ENCODE results near the gene SLC13A1. TPM values are rescaled to one million over a fixed set of nuclear protein-coding genes. Genes with fewer than 3 reads are reported as not detected.

The SLC13A1 gene
- total RNA-seq, 1 donor from 2014 or later = not detected

- H3K27ac Mint-ChIP-seq = no peak overlapping the region
- H3K36me3 Mint-ChIP-seq = no peaks in the 10 kb centered on the region
- DNase-seq (ENCODE audit: low spot score in 2 of 2, unreplicated experiment in 2 of 2) = no peak
- H3K4me3 Mint-ChIP-seq = no peak overlapping the region
- H3K4me1 Mint-ChIP-seq = peaks cover 1% of the 10 kb centered on the region
- H3K27me3 Mint-ChIP-seq (ENCODE audit: low read depth) = no peaks in the 10 kb centered on the region
- TF ChIP-seq, protein P1, sequence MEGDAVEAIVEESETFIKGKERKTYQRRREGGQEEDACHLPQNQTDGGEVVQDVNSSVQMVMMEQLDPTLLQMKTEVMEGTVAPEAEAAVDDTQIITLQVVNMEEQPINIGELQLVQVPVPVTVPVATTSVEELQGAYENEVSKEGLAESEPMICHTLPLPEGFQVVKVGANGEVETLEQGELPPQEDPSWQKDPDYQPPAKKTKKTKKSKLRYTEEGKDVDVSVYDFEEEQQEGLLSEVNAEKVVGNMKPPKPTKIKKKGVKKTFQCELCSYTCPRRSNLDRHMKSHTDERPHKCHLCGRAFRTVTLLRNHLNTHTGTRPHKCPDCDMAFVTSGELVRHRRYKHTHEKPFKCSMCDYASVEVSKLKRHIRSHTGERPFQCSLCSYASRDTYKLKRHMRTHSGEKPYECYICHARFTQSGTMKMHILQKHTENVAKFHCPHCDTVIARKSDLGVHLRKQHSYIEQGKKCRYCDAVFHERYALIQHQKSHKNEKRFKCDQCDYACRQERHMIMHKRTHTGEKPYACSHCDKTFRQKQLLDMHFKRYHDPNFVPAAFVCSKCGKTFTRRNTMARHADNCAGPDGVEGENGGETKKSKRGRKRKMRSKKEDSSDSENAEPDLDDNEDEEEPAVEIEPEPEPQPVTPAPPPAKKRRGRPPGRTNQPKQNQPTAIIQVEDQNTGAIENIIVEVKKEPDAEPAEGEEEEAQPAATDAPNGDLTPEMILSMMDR (IDR thresholded peaks at IDR 0.05; ENCODE audit: unreplicated experiment) = no peak
- no peaks in the 10 kb centered on the region for H3K9me3 Mint-ChIP-seq
Measured at GRCh38 chr7:123204206-123204835, 4.6 kb upstream of the SLC13A1 start.

GRCh38 chr7:123201901-123202300 lies 2.1 kb upstream of the SLC13A1 start:
- no peaks in the 10 kb centered on the region for H3K9me3 Mint-ChIP-seq
- H3K27ac Mint-ChIP-seq = no peak overlapping the region
- TF ChIP-seq, protein P1 (IDR thresholded peaks at IDR 0.05; ENCODE audit: unreplicated experiment) = no peak
- peaks cover 1% of the 10 kb centered on the region for H3K4me1 Mint-ChIP-seq
- H3K36me3 Mint-ChIP-seq = no peaks in the 10 kb centered on the region
- H3K27me3 Mint-ChIP-seq (ENCODE audit: low read depth) = no peaks in the 10 kb centered on the region
- no peak for DNase-seq (ENCODE audit: low spot score in 2 of 2, unreplicated experiment in 2 of 2)
- H3K4me3 Mint-ChIP-seq = no peak overlapping the region

DNA sequence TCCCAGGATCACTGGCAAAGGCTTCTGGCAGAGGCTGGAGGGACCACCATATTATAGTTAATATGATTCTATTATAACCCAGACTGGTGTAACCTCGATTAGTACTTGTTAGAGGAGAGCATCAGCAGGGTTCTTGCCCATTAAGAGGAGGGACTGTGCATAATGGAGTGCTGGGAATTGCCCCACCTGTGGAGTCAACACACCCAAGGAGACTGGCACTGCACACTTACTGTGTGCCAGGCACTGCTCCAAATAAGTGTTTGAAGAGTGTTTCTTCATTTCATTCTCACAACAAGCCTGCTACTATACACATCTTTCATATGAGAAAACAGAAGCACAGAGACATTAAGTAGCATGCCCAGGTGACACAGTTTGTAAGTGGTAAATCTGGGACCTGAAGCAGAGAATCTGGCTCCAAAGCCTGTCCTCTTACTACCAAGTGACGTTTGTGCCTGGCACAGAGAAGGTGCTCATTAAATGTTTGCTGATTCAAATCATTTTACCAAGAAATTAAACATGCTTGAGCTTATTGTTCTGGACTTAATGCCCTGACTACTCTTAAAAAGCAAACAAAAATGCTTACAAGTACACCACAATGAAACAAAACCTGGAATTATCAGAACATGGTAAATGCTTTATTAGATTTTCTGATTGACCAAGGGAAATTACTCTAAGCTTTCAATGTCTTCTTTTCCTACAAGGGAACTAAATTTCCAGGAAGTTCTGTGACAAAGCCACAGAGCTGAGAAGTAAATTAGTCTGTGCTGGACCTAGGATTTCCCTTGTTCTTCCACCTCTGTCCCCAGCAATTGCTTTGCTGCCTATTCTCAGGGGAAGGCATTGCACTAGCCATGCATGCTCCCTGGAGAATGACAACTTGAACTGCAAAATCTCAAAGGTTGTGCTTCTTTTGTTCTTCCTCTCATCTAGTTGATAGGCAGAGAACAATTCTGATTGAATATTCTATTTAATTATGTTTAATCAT lies 809 bp downstream of the SLC13A1 start:
- Mint-ChIP-seq H3K27ac (no peak overlapping the region), H3K4me3 (no peak overlapping the region), H3K27me3 (ENCODE audit: low read depth) (no peaks in the 10 kb centered on the region), H3K36me3 (no peaks in the 10 kb centered on the region), H3K9me3 (no peaks in the 10 kb centered on the region), H3K4me1 (no peaks in the 10 kb centered on the region)
- no peak for DNase-seq (ENCODE audit: low spot score in 2 of 2, unreplicated experiment in 2 of 2)
- TF ChIP-seq, protein P1 (IDR thresholded peaks at IDR 0.05; ENCODE audit: unreplicated experiment) = no peak

- H3K36me3 Mint-ChIP-seq = no peaks in the 10 kb centered on the region
- H3K27ac Mint-ChIP-seq = no peak overlapping the region
- no peaks in the 10 kb centered on the region for H3K4me1 Mint-ChIP-seq
- H3K4me3 Mint-ChIP-seq = no peak overlapping the region
- no peaks in the 10 kb centered on the region for H3K27me3 Mint-ChIP-seq (ENCODE audit: low read depth)
- TF ChIP-seq, protein P1 (IDR thresholded peaks at IDR 0.05; ENCODE audit: unreplicated experiment) = no peak
- H3K9me3 Mint-ChIP-seq = no peaks in the 10 kb centered on the region
- DNase-seq (ENCODE audit: low spot score in 2 of 2, unreplicated experiment in 2 of 2) = no peak
Measured at GRCh38 chr7:123198111-123198510, 1.7 kb downstream of the SLC13A1 start.

DNA sequence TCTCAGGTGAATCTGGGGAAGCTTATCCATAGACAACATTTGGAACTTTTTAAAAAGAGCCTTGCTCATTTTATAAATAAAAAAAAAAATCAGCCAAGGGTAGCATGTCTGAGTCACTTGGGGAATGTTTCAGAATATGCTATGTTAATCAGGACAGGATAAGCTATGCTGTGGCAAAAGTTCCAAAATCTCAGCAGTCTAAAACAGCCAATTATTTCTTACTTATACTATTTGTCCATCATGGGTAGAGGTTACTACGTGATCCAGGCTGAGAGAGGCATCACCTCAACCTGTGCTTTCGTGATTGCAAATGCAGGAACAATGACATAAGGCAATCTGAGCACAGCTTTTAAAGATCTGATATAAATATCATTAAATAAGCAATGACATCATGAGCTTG lies 6.5 kb downstream of the SLC13A1 start:
- TF ChIP-seq, protein P1 (IDR thresholded peaks at IDR 0.05; ENCODE audit: unreplicated experiment) = no peak
- no peaks in the 10 kb centered on the region for H3K4me1 Mint-ChIP-seq
- H3K9me3 Mint-ChIP-seq = no peaks in the 10 kb centered on the region
- H3K4me3 Mint-ChIP-seq = no peak overlapping the region
- H3K36me3 Mint-ChIP-seq = no peaks in the 10 kb centered on the region
- no peak overlapping the region for H3K27ac Mint-ChIP-seq
- H3K27me3 Mint-ChIP-seq (ENCODE audit: low read depth) = no peaks in the 10 kb centered on the region
- no peak for DNase-seq (ENCODE audit: low spot score in 2 of 2, unreplicated experiment in 2 of 2)

Measured in mesothelial cell of epicardium (in vitro differentiated cells).